Mononuclear cell (primary cell): ENCODE measurements around the gene SOX13. TPM values are rescaled to one million over a fixed set of nuclear protein-coding genes. Genes with fewer than 3 reads are reported as not detected.
"Not testable (repeated sequence)": the region's sequence is repeated elsewhere in the genome, so short reads cannot be mapped to it uniquely, and the experiment has no call there.

ENCODE experiments used
- H3K27me3 ChIP-seq: 2 replicates; pipeline ENCODE4 v1.6.0; 2011; ENCODE audit warnings: low read length, control low read depth; ENCODE audit not compliant: insufficient read depth
- H3K4me1 ChIP-seq: 2 replicates; pipeline ENCODE4 v1.5.1; 2011; ENCODE audit warnings: mild to moderate bottlenecking, low read length, control low read depth; ENCODE audit not compliant: insufficient read depth
- H3K4me3 ChIP-seq: 2 replicates; pipeline ENCODE4 v1.5.1; 2011; ENCODE audit warnings: mild to moderate bottlenecking, low read length, moderate library complexity
- H3K9me3 ChIP-seq: 2 replicates; pipeline ENCODE4 v1.5.1; 2011; ENCODE audit warnings: low read depth, mild to moderate bottlenecking, control low read depth, low read length
- total RNA-seq: library from RNA; depleted of rRNA; stranded (reverse); fragments of >200 nt; gene quantifications from one replicate; pipeline ENCODE4 v1.2.3, GENCODE V29; 2012

The SOX13 gene
- total RNA-seq, 1 donor: 0.42 TPM

DNA sequence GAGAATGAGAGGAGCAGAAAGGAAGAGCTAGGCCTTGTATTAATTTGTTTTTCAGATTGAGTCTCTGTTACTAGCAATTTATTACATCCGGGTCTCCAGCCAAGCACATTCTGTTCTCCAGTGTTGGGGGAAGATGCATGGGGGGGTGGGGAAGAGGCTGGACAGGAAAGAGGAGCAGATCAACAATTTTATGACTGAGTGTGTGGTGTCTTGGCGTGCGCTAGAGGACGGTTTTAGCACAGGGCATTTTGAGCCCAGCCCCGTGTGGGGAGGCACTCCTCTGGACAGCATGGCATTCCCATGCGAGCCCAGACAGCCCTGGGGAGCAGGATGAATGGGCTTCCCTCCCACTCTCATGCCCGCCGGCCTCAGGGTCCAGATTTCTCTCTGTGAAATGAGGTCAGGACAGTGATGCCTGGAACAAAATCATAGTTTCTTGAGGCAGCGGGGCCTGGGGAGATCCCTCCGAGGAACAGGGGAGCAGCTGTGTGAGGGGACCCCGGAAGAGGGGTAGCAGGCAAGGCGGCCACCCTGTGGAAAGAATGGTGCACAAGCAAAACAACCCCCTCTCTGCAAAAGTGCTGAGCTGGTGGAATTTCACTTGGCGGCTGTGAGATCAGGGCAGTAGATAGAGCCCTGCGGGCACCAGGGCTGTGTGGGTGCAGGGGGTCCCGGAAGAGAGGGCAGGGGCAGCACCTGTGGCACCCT lies 16.3 kb downstream of the SOX13 start:
- no peaks in the 10 kb centered on the region for H3K4me1 ChIP-seq
- no peaks in the 10 kb centered on the region for H3K27me3 ChIP-seq
- H3K4me3 ChIP-seq: no peak overlapping the region
- no peaks in the 10 kb centered on the region for H3K9me3 ChIP-seq

DNA sequence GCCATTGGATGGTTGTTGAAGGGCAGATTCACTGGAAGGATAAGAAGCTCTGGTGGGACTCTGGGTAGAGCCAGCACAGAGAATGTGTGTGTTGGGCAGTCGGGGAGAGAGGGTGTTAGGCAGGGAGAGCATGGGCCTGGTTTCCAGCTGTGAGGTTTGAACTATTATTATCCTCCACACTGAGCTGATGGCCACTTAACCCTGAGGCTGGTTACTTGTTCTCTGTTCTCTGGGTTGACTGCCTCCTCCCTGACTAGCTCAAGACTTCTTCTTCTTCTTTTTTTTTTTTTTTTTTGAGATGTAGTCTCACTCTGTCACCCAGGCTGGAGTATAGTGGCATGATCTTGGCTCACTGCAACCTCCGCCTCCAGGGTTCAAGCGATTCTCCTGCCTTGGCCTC lies 17.2 kb downstream of the SOX13 start:
- H3K4me1 ChIP-seq, H3K9me3 ChIP-seq, H3K4me3 ChIP-seq, H3K27me3 ChIP-seq: not testable (repeated sequence)

- H3K27me3 ChIP-seq: no peaks in the 10 kb centered on the region
- no peaks in the 10 kb centered on the region for H3K9me3 ChIP-seq
- no peaks in the 10 kb centered on the region for H3K4me1 ChIP-seq
- no peak overlapping the region for H3K4me3 ChIP-seq
Observed at GRCh38 chr1:204091066-204091465, 18.2 kb downstream of the SOX13 start.

GRCh38 chr1:204091787-204092312 lies 18.9 kb downstream of the SOX13 start:
- Histone ChIP-seq H3K9me3 (no peaks in the 10 kb centered on the region), H3K4me3 (no peak overlapping the region), H3K4me1 (no peaks in the 10 kb centered on the region), H3K27me3 (no peaks in the 10 kb centered on the region)

GRCh38 chr1:204092632-204093420 lies 19.9 kb downstream of the SOX13 start:
- no peak overlapping the region for H3K4me3 ChIP-seq
- H3K27me3 ChIP-seq: no peaks in the 10 kb centered on the region
- no peaks in the 10 kb centered on the region for H3K9me3 ChIP-seq
- no peaks in the 10 kb centered on the region for H3K4me1 ChIP-seq

DNA sequence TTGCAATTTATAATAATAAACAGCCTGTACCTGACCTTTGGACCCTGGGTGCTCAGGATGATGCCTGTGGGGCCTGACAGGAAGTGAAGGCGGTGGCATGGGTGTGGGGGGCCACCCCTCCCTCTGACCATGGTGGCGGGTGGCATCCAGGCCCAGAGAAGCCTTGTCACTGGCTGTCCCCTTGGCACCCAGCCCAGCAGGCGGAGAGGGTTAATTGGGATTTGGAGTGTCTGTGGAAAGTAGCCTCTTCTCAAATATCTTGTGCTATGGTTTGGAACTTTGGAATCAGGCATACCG lies 20.5 kb downstream of the SOX13 start:
- no peak overlapping the region for H3K4me3 ChIP-seq
- no peaks in the 10 kb centered on the region for H3K9me3 ChIP-seq
- no peaks in the 10 kb centered on the region for H3K4me1 ChIP-seq
- H3K27me3 ChIP-seq: no peaks in the 10 kb centered on the region

- H3K9me3 ChIP-seq: no peaks in the 10 kb centered on the region
- H3K27me3 ChIP-seq: no peaks in the 10 kb centered on the region
- no peak overlapping the region for H3K4me3 ChIP-seq
- H3K4me1 ChIP-seq: no peaks in the 10 kb centered on the region
Observed at GRCh38 chr1:204093781-204094180, 20.9 kb downstream of the SOX13 start.

DNA sequence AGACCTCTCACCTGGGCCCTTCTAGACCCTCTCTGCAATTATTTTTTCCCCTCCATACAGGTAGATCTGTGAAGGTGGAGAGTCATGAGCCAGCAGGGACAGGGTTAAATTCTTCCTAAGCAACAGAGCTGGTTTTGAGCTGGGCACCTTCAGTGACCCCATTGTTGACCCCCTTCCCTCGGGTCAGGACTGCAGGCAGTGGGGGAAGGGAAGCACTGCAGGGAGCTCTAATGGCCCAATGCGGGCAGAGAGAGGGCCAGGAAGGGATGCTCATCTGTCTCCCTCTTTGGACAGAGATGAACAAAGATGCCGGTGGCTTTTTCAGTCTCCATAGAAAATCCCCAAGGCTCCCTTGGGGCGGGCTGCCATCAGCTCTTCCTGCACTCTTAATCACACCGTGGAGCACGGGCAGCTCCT lies 21.4 kb downstream of the SOX13 start:
- no peak overlapping the region for H3K4me3 ChIP-seq
- no peaks in the 10 kb centered on the region for H3K9me3 ChIP-seq
- no peaks in the 10 kb centered on the region for H3K4me1 ChIP-seq
- H3K27me3 ChIP-seq: no peaks in the 10 kb centered on the region

- H3K4me1 ChIP-seq: no peaks in the 10 kb centered on the region
Observed at GRCh38 chr1:204094856-204095634, 22.1 kb downstream of the SOX13 start.

GRCh38 chr1:204096931-204097330 lies 24.0 kb downstream of the SOX13 start:
- Histone ChIP-seq H3K4me3 (no peak overlapping the region), H3K27me3 (peaks cover 2% of the 10 kb centered on the region), H3K9me3 (no peaks in the 10 kb centered on the region), H3K4me1 (peaks cover 4% of the 10 kb centered on the region)

More at GRCh38 chr1:204094856-204095634, 22.1 kb downstream of the SOX13 start:
- Histone ChIP-seq H3K9me3 (no peaks in the 10 kb centered on the region), H3K27me3 (no peaks in the 10 kb centered on the region), H3K4me3 (no peak overlapping the region)

GRCh38 chr1:204098683-204099082 lies 25.8 kb downstream of the SOX13 start:
- Histone ChIP-seq H3K9me3 (no peaks in the 10 kb centered on the region), H3K4me3 (no peak overlapping the region), H3K27me3 (peaks cover 5% of the 10 kb centered on the region), H3K4me1 (peaks cover 22% of the 10 kb centered on the region)

GRCh38 chr1:204099754-204100153 lies 26.8 kb downstream of the SOX13 start:
- not testable (repeated sequence) for H3K27me3 ChIP-seq, H3K9me3 ChIP-seq, H3K4me3 ChIP-seq
- peaks cover 32% of the 10 kb centered on the region for H3K4me1 ChIP-seq

DNA sequence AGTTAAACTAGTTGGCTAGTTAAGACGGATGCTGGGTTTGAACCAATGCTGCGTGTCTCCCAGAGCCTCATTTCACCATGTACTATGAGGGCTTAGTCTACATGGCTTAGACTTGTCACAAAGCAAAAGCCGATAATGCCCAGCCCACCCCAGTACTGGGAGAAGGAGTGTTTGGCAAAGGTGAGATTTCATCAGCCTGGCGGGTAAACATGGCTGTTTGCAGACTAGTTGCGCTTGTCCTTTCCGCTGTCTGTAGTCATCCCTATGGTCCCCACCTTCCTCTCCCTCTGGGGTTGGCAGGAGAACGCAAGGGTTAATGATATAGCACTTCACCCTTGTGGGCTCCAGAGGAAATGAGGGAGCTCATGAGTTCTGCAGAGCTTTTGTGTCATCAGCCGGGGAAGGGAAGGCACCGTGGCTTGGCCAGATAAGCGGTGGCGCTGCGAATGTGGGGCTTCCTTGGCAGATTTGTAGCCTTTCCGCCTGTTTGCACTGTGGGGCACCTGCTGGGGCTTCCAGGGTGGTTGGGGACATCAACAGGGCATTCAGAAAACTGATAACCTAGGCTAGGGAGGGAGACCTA lies 29.2 kb downstream of the SOX13 start:
- peaks cover 40% of the 10 kb centered on the region for H3K4me1 ChIP-seq

DNA sequence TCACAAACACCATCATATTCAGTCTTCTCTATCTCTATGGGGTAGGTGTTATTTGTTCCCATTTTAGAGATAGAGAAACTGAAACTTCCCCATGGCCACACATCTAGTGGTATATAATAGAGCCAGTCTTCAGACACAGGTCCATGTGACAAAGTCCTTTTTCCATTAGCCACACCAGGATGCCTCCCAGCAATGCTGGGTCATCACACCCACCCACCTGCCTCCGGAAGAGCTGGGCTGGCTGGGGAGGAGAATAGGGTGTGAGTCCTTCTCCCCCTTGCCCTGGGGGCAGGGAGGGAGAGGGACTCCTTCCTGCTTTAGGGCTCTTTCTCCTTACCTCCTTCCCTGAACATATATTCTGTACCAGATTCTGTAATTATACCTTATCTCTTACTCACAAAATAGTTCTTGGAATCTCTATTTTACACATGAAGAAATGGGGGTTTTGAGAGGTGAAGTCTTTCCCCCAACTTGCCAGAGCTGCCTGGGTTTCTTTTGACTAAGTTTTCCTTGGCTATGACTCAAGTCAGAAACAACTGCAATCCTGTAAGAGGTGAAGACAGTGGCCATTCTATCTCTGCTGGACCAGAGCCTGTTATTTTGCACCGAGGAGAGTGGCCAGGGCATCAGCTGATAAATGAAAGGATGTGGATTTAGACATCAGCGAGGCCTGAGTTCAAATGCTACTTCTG lies 30.0 kb downstream of the SOX13 start:
- Histone ChIP-seq H3K27me3 (peaks cover 5% of the 10 kb centered on the region), H3K9me3 (no peaks in the 10 kb centered on the region), H3K4me1 (peaks cover 40% of the 10 kb centered on the region), H3K4me3 (no peak overlapping the region)

More for the DNA sequence above, 29.2 kb downstream of the SOX13 start:
- no peak overlapping the region for H3K4me3 ChIP-seq
- H3K27me3 ChIP-seq: peaks cover 5% of the 10 kb centered on the region
- no peaks in the 10 kb centered on the region for H3K9me3 ChIP-seq
